Measurements from ENCODE around the gene KRTAP10-4.
"Not testable (repeated sequence)": the region's sequence is repeated elsewhere in the genome, so short reads cannot be mapped to it uniquely, and the experiment has no call there.

KRTAP10-4 gene

DNA sequence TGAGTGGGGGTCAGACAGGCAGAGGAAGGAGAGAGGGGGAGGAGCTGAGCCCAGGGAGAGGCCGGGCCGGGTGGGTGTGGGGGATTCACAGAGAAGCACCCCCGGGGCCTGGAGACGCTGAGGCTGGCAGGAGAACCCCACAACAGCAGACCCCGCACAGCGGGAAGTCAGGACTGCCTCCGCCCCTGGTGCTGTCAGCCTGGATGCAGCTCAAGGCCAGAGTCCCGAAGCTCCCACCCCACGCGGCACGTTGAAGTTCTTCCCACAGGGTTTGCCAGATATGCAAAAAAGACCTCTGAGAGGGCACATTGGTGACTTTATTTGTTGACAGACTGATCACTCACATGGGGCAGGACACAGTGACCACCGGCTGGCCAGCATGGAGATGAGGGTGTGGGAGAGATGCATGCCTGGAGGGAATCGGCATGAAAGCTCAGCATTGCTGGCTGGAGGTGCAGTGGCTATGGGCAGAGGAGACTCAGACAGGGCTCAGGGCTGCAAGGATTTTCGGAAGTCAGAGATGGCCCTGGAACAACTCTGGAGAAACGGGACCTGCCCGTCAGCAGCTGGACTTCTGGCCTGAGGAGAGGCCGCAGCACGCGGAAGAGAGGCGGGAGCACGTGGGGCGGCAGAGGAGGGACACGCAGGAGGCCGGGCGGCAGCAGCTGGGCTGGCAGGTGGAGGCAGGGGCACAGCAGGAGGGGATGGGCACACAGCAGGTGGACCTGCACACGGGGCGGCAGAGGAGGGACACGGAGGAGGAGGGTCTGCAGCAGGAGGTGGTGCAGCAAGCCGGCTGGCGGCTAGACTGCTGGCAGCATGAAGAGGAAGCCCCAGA, 15.8 kb upstream of the KRTAP10-4 start:
- DNase-seq (ENCODE audit: low read depth in 2 of 2) = no peak

DNA sequence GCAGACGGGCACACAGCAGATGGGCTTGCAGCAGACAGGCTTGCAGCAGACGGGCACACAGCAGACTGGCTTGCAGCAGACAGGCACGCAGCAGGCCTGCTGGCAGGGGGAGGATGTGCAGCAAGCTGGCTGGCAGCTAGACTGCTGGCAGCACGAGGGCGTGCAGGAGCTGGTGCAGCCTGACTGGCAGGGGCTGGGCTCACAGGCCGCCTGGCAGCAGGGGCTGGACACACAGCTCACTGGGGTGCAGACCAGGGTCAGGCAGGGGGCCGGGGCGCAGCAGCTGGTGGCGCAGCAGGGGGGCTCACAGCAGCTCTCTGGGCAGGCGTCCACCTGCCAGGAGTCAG, 15.2 kb upstream of the KRTAP10-4 start:
- not testable (repeated sequence) for DNase-seq (ENCODE audit: low read depth in 2 of 2)

DNA sequence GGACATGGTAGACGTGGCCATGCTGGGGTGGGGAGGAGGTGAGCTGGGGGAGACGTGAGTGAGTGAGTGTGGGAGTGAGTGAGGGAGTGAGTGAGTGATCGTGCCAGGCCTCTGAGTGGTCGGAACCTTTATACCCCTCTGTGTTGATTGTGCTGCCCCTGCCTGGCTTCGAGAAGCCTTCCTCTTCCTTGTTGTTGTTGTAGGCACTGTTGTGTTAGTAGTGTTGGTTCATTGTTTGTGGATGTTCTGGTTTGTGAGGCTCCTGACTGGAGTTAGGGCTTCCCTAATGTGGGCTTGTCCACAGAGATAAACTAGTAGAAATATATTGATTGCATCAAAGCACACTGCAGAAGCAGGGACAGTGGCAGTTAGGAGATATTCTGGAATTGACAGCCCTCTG, 14.8 kb upstream of the KRTAP10-4 start, which contains the start of gene KRTAP10-3:
TSS of gene KRTAP10-3 (minus strand) at position 101 of the 400 bp plus-strand sequence. CDS start at position 21, 80 bp downstream.
- no peak for DNase-seq (ENCODE audit: low read depth in 2 of 2)

GRCh38 chr21:44564099-44564498, 9.4 kb upstream of the KRTAP10-4 start:
- DNase-seq (ENCODE audit: low read depth in 2 of 2) = no peak

DNA sequence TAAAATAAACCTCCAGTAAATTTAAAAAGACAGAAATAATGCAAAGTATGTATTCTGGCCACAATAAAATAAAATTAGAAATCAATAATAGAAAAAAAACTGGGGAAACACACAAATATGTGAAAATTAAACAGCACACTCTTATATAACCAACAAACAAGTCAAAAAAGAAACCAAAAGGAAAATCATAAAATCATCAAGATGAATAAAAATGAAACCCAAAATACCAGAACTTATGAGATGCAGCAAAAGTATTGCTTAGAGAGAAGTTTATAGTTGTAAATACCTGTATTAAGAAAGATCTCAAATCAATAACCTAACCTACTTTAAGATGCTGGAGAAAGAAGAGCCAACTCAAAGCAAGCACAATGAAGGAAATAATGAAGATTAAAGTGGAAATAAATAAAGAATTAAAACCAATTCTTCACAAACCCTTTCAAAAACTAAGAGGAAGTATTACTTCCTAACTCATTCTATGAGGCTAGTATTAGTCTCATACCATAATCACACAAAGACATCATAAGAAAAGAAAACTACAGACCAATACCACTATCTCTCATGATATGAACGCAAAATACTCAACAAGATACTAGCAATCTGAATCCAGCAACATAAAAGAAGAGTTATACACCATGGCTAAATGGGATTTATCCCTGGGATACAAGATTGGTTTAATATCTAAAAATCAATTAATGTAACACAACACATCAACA, 8.5 kb upstream of the KRTAP10-4 start:
- no peak for DNase-seq (ENCODE audit: low read depth in 2 of 2)

DNA sequence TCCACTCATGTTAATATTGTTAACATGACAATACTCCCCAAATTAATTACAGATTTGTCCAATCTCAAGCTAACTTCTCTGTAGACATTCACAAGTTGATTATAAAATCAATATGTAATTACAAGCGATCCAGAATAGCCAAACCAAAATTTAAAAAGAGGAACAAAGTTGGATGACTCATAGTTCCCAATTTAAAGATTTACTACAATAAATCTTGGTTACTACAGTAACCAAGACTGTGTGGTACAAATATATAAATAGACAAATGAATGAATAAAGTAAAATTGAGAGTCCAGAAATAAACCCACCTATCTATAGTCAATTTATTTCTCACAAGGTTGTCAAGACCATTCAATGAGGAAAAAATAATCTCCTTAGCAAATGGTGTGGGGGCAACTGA, 7.1 kb upstream of the KRTAP10-4 start:
- DNase-seq (ENCODE audit: low read depth in 2 of 2) = no peak

- no peak for DNase-seq (ENCODE audit: low read depth in 2 of 2)
Measured at GRCh38 chr21:44567481-44568171, 5.9 kb upstream of the KRTAP10-4 start.

- no peak for DNase-seq (ENCODE audit: low read depth in 2 of 2)
Measured at GRCh38 chr21:44568261-44568660, 5.3 kb upstream of the KRTAP10-4 start.

GRCh38 chr21:44568667-44569556, 4.6 kb upstream of the KRTAP10-4 start:
- DNase-seq (ENCODE audit: low read depth in 2 of 2) = no peak

GRCh38 chr21:44569861-44570517, 3.5 kb upstream of the KRTAP10-4 start:
- DNase-seq (ENCODE audit: low read depth in 2 of 2) = no peak

DNA sequence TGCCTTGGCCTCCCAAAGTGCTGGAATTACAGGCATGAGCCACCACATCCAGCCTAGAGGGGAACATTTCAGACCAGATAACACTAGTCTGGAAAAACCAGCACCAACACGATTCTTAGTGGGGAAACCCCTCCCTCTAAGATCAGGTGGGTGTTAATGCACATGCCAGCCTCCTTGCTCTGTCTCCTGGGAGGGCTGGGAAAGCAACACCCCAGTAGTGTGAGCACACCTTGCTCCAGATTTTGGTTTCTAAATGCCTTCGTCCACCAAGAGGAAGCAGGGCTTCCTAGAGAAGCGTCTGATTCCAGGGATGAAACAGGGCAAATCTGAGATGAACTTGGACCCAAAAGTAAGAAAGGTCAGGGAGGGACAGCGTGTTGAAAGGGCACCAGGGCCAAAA, 2.2 kb upstream of the KRTAP10-4 start:
- no peak for DNase-seq (ENCODE audit: low read depth in 2 of 2)

DNA sequence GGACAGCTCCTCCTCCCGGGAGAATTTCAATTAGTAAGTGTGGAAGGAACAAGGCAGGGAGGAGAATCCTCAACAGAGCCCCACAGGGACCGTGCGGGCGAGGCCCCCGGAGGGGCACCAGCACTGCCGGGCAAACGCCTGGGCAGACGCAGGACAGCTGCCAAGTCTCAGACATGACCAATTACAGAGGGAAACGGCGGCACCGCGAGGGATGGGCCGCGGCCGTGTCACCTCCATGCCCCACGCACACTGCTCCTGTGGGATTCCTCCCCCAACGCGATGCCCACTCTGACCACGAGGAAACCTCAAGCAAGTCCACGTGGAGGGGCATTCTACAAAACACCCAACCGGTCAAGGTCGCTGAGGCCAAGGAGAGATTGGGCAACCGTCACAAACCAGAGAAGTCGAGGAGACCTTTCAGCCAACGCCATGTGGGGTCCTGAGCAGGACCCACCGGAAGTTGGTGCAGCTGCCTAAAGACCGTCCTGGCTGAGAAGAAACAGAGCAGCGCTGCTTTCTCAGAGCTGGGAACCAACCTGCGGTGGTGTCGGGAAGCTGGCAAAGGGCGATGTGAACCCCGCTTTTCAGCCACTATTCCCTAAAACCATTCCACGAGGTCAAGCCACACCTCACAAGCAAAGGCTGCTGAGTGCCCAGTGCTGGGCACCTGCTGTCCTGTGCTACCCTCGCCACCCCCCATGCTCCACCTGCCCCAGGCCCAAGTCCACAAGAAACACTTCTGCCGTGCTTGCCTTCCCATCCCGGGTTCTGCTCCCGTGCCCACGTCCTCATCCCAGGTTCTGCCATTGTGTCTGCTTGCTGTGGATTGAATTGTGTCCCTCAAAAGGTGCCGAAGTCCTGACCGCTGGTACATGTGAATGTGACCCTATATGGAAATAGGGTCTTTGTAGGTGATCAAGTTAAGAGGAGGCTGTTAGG, 1.4 kb upstream of the KRTAP10-4 start:
- no peak for DNase-seq (ENCODE audit: low read depth in 2 of 2)

GRCh38 chr21:44572959-44573583, 458 bp upstream of the KRTAP10-4 start:
- DNase-seq (ENCODE audit: low read depth in 2 of 2) = no peak

- no peak for DNase-seq (ENCODE audit: low read depth in 2 of 2)
Measured at GRCh38 chr21:44574457-44575306, 1.2 kb downstream of the KRTAP10-4 start.

DNA sequence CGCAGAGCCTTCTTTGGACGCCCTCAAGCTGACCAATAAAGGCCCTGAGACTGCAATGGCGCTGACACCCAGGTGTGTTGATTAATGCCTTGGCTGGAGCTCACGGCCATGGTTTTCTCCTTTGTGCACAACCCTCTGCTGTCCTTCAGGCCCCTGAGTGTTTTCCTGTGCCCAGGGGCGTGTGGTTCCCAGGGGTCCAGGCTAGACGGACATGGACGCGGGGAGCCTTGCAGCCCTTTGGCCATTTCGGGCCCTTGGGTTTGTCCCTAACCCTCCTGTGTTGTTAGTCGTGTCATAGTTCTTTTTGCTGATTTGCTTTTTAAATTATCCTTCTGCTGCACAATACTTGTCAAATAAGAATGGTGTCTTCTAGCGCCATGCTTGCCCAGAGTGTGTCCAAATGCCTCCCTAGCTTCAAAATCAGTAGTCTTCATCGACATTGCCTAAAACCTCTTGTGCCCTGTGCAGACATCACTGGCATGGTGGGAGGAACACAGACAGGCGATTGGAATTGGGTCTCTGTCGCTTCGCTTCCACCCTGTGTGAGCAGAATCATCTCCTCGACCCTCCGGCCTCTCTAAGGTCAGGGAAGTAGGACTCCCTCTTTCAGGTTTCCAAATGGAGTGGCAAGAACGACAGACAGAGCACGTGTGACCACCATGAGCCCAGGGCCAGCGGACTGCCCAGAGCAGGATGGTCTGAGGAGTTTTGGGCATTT, 1.9 kb downstream of the KRTAP10-4 start:
- DNase-seq (ENCODE audit: low read depth in 2 of 2) = no peak

GRCh38 chr21:44576025-44576420, 2.5 kb downstream of the KRTAP10-4 start:
- no peak for DNase-seq (ENCODE audit: low read depth in 2 of 2)

DNA sequence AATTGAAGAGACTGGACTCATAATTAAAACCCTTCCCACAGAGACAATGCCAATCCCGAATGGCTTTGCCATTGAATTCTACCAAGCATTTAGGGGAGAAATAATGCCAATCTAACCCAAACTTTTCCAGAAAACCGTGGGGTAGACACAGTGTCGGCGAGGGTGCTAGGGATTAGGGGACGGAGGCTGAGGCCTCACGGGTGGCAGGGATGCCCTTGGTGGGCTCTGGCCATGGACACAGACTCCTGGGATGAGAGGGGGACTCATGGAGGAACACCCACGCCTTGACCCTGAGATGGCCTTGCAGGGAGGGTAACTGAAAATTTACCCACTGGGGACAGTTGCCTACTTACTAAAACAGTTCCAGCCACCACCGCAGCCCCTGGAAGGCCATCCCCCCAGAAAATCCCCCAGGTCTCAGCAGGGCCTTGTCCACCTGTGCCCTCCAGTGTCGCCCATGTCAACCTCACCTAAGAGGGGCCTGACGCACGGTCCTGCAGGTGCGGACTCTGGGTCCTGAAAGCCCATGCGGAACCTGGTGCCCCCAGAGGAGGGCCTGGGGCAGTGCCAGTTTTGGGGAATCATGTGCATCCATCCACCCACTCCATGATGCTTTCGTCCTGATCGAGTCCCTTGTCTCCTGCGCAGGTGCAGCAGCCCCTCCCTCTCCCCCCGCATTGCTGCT, 5.0 kb downstream of the KRTAP10-4 start:
- no peak for DNase-seq (ENCODE audit: low read depth in 2 of 2)

Data from stimulated activated CD8-positive, alpha-beta memory T cell treated with anti-CD3 and anti-CD28 coated beads, Interleukin-2, amount 100 ng/mL, for 48 hours (primary cell).